Stimulated activated naive CD8-positive, alpha-beta T cell treated with anti-CD3 and anti-CD28 coated beads, Interleukin-15, amount 100 ng/mL, for 72 hours (primary cell): ENCODE data around the gene TBX3.
"Not testable (repeated sequence)": the region's sequence is repeated elsewhere in the genome, so short reads cannot be mapped to it uniquely, and the experiment has no call there.

ENCODE experiments used
- ATAC-seq: fragments of 150-1000 bp; cut with Tn5 transposase; 2 replicates; pipeline ENCODE4 v1.10.0; 2021; ENCODE audit warnings: mild to moderate bottlenecking, moderate library complexity
- DNase-seq, 2 donors: peaks; one replicate each; pipeline ENCODE4 v3.0.0; 2021 to 2022
- H3K27ac Mint-ChIP-seq, 2 donors: one replicate each; pipeline ENCODE4 v1.8.0; 2022; ENCODE audit warnings: mild to moderate bottlenecking in 2 of 2, mixed read lengths in 2 of 2, moderate library complexity in 2 of 2
- H3K27me3 Mint-ChIP-seq: one replicate; pipeline ENCODE4 v1.8.0; 2022; ENCODE audit warnings: mixed read lengths
- H3K4me1 Mint-ChIP-seq: one replicate; pipeline ENCODE4 v1.8.0; 2022; ENCODE audit warnings: mild to moderate bottlenecking, mixed read lengths
- H3K4me3 Mint-ChIP-seq, 2 donors: one replicate each; pipeline ENCODE4 v1.8.0; 2022; ENCODE audit warnings: mild to moderate bottlenecking in 2 of 2, mixed read lengths in 2 of 2, moderate library complexity in 1 of 2
- H3K9me3 Mint-ChIP-seq, 2 donors: one replicate each; pipeline ENCODE4 v1.8.0; 2022; ENCODE audit warnings: mixed read lengths in 2 of 2

Gene TBX3

DNA sequence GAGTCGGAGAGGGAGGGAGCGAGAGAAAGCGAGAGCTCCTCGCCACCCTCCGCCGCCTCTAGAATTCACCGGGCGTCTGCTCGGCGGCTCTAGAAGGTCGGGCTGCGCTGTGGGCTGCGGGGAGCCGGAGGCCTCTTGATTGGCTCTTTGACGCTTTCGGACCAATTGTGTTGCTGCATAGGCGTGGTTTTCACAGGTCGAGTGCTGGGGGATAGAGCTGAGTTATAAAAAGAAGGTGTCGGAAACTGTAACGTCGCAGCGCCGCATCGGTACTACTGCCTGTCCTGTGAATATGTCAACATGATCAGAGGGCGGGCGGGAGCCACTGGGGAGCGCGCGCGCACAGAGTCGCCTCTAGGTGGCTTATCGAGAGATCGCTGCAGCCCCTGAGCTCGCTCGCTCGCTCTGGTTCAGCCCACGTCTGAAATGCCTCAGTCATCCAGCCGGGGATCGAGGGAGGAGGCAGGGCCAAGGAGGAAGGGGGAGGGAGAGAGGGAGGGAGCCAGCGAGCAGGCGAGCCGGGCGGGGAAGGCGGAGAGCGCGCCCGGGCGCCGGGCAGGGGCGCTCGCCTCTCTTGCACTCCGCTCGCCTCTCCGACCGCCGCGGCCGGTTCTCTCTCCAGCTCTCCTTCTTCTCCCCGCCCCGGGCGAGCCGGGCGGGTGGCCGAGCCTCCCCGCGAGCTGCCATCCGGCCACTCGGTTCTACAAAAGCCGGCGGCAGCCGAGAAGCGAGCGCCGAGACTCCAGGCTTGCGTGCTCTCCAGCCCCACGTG lies at the start of gene TBX3:
Gene TBX3, minus strand, starts transcription at position 78 of the 772 bp plus-strand sequence. CDS start 975 bp downstream, outside the sequence.
- peak within 1 kb of the TSS; percentile 78 to 88 for H3K4me3 Mint-ChIP-seq
- peaks cover 4 to 21% of the 10 kb centered on the region in 2 donors for H3K9me3 Mint-ChIP-seq
- peak within 1 kb of the TSS in 1 of 2 donors; percentile 81 for H3K27ac Mint-ChIP-seq
- ATAC-seq (peak; percentile 94), DNase-seq (peak; percentile 66 to 73)
- H3K4me1 Mint-ChIP-seq = peaks cover 50% of the 10 kb centered on the region
- peaks cover 100% of the 10 kb centered on the region for H3K27me3 Mint-ChIP-seq

DNA sequence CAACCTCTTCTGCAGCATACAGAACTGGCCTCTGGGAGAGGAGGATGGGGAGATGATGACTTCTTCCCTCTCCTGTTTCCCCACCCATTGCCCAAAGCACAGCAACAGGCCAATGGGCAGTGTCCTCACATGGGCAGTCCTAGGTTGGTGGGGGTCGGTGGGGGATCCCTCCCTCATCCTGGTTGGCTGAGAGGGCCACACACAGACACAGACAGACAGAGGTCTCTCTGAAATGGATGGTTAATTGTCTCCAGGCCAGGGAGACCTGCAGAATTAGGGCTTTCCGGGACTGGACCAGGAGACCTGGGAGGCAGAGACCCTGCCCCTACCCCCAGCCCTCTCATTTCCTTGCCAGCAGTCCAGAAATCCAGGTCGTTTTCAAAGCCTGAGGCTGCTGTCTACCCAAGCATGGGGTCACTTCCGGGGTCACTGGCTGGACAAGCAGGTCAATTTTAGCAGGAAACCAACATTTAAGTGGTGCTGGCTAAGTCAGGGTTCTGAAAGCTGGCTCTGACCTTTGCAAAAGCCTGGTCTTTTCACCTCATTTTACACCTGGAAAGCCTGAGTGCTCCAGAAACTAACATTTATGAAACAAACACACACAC lies 48.6 kb upstream of the TBX3 start:
- Mint-ChIP-seq H3K9me3 (no peaks in the 10 kb centered on the region), H3K4me3 (no peak overlapping the region), H3K4me1 (peaks cover 6% of the 10 kb centered on the region), H3K27me3 (peaks cover 42% of the 10 kb centered on the region), H3K27ac (no peak overlapping the region)
- no peak for ATAC-seq
- DNase-seq = no peak

DNA sequence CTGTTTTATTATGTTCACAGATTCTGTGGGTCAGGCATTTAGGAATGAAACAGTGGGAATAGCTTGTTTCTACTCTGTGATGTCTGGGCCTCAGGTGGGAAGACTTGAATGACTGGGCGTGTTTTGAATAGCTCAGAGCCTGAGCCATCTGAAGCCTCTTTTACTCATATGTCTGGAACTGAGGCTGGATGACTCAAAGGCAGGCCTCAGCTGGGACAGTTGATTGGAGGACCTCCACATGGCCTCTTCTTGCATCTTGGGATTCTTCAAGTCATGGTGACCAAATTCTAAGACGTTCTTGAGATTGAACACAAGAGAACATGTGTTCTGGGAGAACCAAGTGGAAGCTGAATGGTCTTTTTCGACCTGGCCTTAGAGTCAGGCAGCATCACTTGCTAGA lies 45.8 kb upstream of the TBX3 start:
- Mint-ChIP-seq H3K27ac (no peak overlapping the region), H3K4me1 (no peaks in the 10 kb centered on the region), H3K9me3 (no peaks in the 10 kb centered on the region), H3K4me3 (no peak overlapping the region), H3K27me3 (peaks cover 25% of the 10 kb centered on the region)
- ATAC-seq (no peak), DNase-seq (no peak)

DNA sequence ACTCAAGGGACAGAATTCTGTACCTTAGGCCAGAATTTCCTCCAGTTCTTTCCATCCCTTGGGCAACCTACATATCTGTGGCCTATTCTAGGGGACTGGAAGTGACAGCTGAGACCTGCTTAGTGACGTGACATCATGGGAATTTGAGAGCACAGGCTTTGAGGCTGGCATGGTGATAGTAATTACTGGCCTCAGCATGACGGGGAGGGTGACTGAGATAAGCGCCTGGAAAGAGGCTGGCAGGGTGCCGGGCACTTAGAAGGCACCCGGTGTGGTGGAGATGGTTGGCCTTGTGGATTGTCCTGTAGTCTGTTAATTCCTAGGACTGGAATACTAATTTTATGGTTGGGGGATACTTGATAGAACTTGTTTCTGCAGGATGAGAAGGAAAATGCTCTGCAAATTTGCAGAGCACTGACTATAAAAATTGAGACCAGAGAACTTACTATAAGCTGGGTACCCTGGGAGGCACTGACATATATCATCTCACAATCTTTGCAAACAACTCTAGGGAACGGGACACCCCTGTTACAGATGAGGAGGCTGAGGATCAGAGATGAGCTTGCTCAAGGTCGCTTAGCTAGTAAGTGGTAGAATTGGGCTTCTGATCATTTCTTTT lies 42.2 kb upstream of the TBX3 start:
- no peak overlapping the region for H3K4me3 Mint-ChIP-seq
- DNase-seq (no peak), ATAC-seq (no peak)
- peaks cover 7% of the 10 kb centered on the region for H3K27me3 Mint-ChIP-seq
- no peaks in the 10 kb centered on the region for H3K4me1 Mint-ChIP-seq
- H3K9me3 Mint-ChIP-seq = no peaks in the 10 kb centered on the region
- H3K27ac Mint-ChIP-seq = no peak overlapping the region

DNA sequence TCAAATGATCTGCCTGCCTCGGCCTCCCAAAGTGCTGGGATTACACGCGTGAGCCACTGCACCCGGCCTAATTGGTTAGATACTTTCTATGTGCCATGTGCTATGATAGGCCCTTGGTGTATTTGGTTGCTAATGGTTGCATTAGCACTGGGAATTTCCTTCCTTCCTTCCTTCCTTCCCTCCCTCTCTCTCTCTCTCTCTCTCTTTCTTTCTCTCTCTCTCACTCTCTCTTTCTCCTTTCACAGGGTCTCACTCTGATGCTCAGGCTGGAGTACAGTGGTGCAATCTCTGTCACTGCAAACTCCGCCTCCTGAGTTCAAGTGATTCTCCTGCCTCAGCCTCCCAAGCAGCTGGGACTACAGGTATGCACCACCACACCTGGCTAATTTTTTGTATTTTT lies 38.2 kb upstream of the TBX3 start:
- not testable (repeated sequence) for H3K4me1 Mint-ChIP-seq, H3K9me3 Mint-ChIP-seq, DNase-seq, H3K27ac Mint-ChIP-seq, H3K4me3 Mint-ChIP-seq, H3K27me3 Mint-ChIP-seq, ATAC-seq

DNA sequence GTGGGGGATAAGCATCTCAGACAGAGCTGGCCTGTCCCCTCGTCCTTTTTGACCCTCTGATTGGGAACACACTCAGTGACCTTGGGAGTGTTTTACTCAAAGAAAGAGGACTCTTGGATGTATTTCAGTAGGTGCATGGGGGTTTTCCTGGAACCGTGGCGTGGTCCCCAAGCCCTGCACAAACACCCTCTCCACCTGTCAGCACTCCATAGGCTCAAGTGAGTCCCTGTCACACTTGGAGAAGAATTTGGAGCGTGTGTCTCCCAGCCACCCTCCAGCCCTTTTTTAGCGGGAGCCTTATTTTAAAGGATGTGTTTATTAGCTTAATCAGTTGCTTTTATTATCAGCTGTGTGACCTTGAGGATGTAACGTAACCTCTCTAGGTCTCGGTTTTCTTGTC lies 37.3 kb upstream of the TBX3 start:
- DNase-seq (no peak), ATAC-seq (no peak)
- Mint-ChIP-seq H3K4me1 (no peaks in the 10 kb centered on the region), H3K27me3 (peaks cover 6% of the 10 kb centered on the region), H3K27ac (no peak overlapping the region), H3K4me3 (no peak overlapping the region), H3K9me3 (peaks cover 0 to 3% of the 10 kb centered on the region in 2 donors)

DNA sequence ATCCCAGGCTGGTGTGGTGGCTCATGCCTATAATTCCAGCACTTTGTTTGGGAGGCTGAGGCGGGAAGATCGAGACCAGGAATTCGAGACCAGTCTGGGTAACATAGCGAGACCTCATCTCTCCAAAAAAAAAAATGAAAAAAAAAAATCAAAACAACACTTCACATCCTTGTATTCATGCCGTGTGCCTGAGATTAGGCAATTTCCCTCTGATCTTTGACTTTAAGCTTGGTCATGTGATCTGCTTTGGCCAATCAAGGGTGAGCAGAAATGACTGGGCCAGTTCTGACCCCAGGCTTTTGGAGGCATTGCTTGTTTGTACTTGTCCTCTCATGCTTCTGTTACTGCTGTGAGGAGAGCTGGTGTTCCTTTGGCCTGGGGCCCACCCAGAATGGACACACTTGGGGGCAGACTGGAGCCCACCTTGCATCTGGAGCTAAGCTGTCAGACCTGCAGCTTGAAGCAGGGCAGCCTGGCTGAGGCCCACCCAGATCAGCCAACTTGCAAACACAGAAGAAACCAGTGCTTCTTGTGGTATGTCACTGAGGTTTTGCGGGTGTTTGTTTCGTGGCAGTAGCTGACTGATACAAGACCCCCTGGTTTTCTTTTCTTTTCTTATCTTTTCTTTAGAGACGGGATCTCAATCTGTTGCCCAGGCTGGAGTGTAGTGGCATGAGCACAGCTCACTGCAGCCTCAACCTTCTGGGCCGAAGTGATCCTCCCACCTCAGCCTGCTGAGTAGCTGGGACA lies 29.7 kb upstream of the TBX3 start:
- DNase-seq (no peak), ATAC-seq (no peak)
- Mint-ChIP-seq H3K4me1 (no peaks in the 10 kb centered on the region), H3K4me3 (no peak overlapping the region), H3K27me3 (peaks cover 30% of the 10 kb centered on the region), H3K27ac (no peak overlapping the region), H3K9me3 (peaks cover 4 to 7% of the 10 kb centered on the region in 2 donors)

DNA sequence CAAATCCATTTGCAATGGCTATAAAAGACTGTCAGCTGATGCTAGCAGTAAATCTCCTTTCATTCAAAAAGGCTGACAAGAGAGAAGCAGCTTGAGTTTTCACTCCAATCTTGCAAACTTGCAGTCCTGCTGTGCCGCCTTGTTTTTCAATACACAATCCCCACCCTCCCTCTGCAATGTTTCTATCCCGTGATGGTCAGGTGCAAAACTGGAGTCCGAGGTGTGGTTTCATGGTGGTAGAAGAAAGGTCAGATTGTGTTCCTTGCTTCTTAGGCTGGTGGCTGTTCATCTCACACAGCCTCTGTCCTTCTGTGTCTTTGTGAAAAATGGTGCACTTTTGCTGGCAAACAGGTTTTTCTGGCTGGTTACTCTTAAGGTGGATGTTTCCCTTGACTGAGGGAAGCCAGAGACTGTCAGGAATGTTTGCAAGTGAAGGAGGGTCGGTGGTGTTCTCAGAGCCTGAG lies 27.7 kb upstream of the TBX3 start:
- Mint-ChIP-seq H3K4me1 (no peaks in the 10 kb centered on the region), H3K27ac (no peak overlapping the region), H3K9me3 (peaks cover 4 to 7% of the 10 kb centered on the region in 2 donors), H3K27me3 (peaks cover 34% of the 10 kb centered on the region), H3K4me3 (no peak overlapping the region)
- ATAC-seq (no peak), DNase-seq (no peak)

DNA sequence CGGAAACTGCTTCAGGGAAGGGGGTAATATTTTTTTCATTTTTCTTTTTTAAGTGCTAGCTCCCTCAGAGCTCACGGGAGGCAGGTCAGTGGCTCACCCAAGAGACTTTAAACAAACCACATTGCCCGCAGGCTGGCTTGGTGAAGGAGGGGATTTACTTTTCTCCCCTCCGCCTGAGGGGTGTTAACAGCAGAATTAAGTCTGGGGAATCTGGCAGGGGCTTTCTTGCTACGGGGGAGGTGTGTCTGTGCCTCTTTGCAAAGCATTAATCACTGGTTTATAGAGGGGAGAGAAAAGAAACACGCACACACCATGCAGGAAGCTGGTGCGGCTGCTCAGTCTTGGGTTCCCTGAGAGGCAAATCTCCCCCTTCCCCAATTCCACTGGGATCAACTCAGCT lies 26.2 kb upstream of the TBX3 start:
- no peak for DNase-seq
- Mint-ChIP-seq H3K4me3 (no peak overlapping the region), H3K4me1 (no peaks in the 10 kb centered on the region), H3K9me3 (peaks cover 0 to 7% of the 10 kb centered on the region in 2 donors), H3K27ac (peak overlapping the region; percentile 57 to 83), H3K27me3 (peaks cover 34% of the 10 kb centered on the region)
- ATAC-seq = peak; percentile 31

DNA sequence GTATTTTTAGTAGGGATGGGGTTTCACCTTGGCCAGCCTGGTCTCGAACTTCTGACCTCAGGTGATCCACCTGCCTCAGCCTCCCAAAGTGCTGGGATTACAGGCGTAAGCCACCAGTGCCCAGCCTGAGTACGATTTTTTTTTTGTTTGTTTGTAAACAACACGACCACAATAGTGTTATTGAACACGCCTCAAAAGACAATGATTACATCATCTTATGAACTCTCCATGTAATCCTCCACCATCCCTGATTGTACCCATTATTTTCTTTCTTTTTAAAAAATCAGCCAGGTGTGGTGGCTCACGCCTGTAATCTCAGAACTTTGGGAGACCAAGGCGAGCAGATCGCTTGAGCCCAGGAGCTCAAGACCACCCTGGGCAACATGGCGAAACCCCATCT lies 25.1 kb upstream of the TBX3 start:
- ATAC-seq = no peak
- Mint-ChIP-seq H3K27me3 (peaks cover 38% of the 10 kb centered on the region), H3K27ac (no peak overlapping the region), H3K4me3 (no peak overlapping the region), H3K4me1 (no peaks in the 10 kb centered on the region), H3K9me3 (no peaks in the 10 kb centered on the region)
- no peak for DNase-seq

DNA sequence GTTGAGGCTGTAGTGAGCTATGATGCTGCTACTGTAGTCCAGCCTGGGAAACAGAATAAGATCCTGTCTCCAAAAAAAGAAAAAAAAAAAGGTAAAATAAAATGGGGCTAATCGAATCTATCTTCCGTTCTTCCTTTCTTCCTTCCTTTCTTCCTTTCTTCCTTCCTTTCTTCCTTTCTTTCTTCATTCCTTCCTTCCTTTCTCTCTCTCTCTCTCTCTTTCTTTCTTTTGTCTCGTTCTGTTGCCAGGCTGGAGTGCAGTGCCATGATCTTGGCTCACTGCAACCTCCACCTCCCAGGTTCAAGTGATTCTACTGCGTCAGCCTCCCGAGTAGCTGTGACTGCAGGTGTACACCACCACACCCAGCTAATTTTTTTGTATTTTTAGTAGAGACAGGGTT lies 24.6 kb upstream of the TBX3 start:
- not testable (repeated sequence) for H3K4me3 Mint-ChIP-seq, DNase-seq, H3K9me3 Mint-ChIP-seq, ATAC-seq, H3K27ac Mint-ChIP-seq, H3K4me1 Mint-ChIP-seq
- peaks cover 43% of the 10 kb centered on the region for H3K27me3 Mint-ChIP-seq

DNA sequence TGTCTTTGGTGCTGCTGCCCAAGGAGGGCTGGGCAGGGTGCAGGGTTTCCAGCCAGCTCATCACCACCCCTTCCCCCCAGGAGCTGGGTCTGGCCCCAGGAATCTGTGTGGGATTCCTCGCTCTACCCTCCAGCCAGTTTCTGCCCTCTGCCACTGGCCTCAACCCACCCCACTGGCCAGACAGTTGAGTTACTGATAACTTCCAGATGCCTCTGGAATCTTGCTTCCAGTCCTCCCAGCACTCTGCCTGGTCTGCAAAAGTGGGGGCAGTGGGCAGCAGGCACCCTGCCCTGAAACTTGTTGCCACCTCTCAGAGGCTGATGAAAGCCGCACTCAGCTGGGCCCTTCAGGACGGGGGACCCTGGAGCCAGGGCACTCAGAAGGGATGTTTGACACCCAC lies 20.1 kb upstream of the TBX3 start:
- DNase-seq = no peak
- Mint-ChIP-seq H3K4me3 (no peak overlapping the region), H3K27me3 (peaks cover 62% of the 10 kb centered on the region), H3K9me3 (no peaks in the 10 kb centered on the region), H3K27ac (no peak overlapping the region), H3K4me1 (no peaks in the 10 kb centered on the region)
- ATAC-seq = no peak

DNA sequence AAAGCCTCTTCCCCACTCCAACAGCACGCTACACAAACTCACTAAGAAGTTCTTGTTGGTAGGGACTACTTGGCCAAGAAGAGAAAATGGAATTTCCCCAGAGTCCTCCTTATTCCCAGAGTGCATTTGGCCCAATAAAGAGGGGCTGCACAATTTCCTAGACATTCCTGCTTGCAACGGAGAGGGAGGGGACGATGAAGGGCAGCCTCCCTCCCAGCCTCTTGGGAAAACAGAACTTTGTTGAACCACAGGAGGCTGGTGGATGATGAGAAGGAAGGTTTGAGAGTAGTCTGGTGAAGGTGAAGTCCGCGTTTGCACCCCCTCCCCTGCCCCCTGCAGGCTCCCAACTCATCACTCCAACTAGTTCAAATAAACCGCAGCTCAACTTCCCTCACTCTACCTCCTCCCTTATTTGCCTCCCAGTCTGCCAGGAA lies 19.1 kb upstream of the TBX3 start:
- H3K4me3 Mint-ChIP-seq = no peak overlapping the region
- H3K27ac Mint-ChIP-seq = no peak overlapping the region
- no peaks in the 10 kb centered on the region for H3K4me1 Mint-ChIP-seq
- H3K9me3 Mint-ChIP-seq = no peaks in the 10 kb centered on the region
- DNase-seq (no peak), ATAC-seq (no peak)
- H3K27me3 Mint-ChIP-seq = peaks cover 64% of the 10 kb centered on the region

DNA sequence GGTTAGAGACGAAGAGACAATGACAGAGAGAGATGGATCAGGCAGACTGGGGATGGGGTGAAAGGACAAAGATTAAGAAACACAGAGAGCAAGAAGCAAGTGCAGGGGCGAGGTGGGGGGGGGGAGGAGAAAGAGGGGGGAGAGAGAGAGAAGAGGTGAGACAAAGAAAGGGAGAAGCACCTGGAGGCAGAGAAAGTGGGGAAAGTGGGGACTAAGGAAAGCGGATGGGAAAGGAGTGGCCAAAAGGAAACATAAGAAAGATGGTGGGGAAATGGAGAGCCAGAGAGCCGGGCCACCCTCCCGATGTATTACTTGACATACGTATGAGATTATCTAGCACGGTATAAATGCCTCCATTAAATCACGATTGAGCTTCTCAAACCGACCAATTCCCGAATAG lies 18.5 kb upstream of the TBX3 start:
- H3K27me3 Mint-ChIP-seq = peaks cover 70% of the 10 kb centered on the region
- no peak for ATAC-seq
- H3K4me3 Mint-ChIP-seq = no peak overlapping the region

DNA sequence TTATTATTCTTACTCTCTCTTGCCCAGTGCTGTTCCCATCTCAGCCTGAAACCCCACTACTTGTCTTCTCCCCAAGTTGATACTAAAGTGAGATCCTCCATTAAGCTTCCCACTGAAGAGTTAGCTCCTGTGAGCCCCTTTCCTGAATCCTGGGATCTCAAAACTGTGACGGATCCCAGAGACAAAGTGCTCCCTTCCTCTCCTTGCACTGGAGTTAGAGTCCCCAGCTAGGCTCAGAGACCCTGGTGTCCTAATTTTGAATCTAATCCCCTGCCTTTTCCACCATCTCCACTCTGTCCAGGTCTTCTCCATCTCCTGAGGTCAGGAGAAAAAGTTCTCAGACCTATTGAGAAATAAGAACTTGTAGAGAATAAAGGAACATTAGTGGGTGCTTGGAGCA lies 17.6 kb upstream of the TBX3 start:
- no peaks in the 10 kb centered on the region for H3K4me1 Mint-ChIP-seq
- ATAC-seq = no peak
- H3K9me3 Mint-ChIP-seq = no peaks in the 10 kb centered on the region
- no peak overlapping the region for H3K27ac Mint-ChIP-seq
- H3K4me3 Mint-ChIP-seq = no peak overlapping the region
- peaks cover 79% of the 10 kb centered on the region for H3K27me3 Mint-ChIP-seq
- DNase-seq = no peak

More for the DNA sequence above, 18.5 kb upstream of the TBX3 start:
- no peak for DNase-seq
- H3K9me3 Mint-ChIP-seq = no peaks in the 10 kb centered on the region
- H3K4me1 Mint-ChIP-seq = no peaks in the 10 kb centered on the region
- H3K27ac Mint-ChIP-seq = no peak overlapping the region

DNA sequence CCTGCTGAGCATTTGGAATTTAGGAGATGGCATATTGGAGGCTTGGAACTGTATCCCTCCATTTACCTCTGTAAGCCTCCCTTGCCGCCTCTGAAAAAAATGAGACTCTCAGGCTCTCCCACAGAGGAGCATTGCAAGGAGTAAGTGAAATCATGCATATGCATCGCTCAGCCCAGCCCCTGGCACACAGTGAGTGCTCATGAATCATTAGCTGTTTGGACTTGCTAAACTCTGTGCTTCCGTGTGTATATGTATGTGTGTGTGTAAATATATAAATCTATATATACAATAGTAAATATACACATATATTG lies 17.1 kb upstream of the TBX3 start:
- Mint-ChIP-seq H3K27ac (no peak overlapping the region), H3K27me3 (peaks cover 84% of the 10 kb centered on the region), H3K9me3 (no peaks in the 10 kb centered on the region)

More for the DNA sequence above, 17.1 kb upstream of the TBX3 start:
- DNase-seq (no peak), ATAC-seq (no peak)
- Mint-ChIP-seq H3K4me1 (no peaks in the 10 kb centered on the region), H3K4me3 (no peak overlapping the region)
